GM12864 (cell line): ENCODE measurements around the gene PCK2.

Experiments used
- DNase-seq: peaks from one replicate; pipeline ENCODE4 v3.0.0-alpha.2; 2011; ENCODE audit warnings: low read depth
- H3K4me3 ChIP-seq: 2 replicates; pipeline ENCODE4 v1.5.1; 2011; ENCODE audit warnings: mild to moderate bottlenecking, low read depth, low read length, control low read depth
- TF ChIP-seq, protein P1 (sequence below): IDR thresholded peaks from 2 replicates; pipeline ENCODE4 v1.5.1; 2011; ENCODE audit warnings: low read depth, mild to moderate bottlenecking, moderate library complexity, low read length, control low read depth, inconsistent platforms; ENCODE audit errors: missing control alignments

The PCK2 gene

DNA sequence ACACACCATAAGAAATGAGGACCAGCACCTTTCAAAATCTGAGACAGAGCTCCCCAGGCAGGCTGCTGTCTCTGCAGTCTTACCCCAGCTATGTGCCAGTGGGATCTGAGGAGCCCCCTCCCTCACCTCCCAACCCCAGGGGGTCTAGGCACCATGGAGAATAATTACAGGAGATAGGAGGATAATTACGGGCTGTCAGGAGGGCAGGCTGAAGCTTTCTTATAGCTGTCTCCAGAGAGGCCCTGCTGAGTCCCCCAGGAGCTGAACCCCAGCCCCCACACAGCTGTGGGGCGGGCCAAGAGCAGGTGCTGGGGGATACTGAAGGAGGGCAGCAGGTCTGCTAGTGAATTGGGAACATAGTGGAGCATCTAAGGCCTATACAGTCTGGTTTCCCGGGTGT is 16.0 kb upstream of the PCK2 start:
- TF ChIP-seq, protein P1, sequence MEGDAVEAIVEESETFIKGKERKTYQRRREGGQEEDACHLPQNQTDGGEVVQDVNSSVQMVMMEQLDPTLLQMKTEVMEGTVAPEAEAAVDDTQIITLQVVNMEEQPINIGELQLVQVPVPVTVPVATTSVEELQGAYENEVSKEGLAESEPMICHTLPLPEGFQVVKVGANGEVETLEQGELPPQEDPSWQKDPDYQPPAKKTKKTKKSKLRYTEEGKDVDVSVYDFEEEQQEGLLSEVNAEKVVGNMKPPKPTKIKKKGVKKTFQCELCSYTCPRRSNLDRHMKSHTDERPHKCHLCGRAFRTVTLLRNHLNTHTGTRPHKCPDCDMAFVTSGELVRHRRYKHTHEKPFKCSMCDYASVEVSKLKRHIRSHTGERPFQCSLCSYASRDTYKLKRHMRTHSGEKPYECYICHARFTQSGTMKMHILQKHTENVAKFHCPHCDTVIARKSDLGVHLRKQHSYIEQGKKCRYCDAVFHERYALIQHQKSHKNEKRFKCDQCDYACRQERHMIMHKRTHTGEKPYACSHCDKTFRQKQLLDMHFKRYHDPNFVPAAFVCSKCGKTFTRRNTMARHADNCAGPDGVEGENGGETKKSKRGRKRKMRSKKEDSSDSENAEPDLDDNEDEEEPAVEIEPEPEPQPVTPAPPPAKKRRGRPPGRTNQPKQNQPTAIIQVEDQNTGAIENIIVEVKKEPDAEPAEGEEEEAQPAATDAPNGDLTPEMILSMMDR: no peak
- no peak overlapping the region for H3K4me3 ChIP-seq
- no peak for DNase-seq

DNA sequence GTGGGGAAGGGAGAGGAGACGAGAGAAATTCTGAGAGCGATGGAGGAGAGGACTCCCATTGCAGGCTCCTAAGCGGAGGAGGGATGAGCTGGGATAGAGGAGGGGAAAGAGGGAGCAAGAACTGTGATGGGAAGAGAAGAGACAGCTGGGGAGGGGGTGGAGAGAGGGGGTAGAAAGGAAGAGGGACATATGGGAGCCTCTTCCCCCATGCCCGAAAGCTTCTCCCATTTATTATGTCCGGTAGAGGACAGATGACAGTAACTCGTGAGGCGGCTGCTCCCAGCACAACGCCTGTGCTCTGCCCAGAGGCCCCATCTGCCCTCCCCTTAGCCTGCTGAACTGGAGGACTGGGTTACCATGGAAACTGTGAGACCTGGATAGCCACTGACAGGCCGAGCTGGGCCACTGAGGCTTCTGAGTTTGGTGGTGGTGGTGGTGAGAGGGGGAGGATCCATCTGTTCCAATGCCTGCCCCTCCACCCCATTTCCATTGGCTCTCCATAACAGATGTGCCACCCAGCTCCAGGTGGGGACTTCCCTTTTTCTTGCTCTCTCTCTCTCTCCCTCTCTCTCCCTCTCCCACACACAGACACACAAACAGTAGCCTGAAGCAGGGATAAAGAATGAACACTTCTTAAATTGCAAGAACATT is 14.5 kb upstream of the PCK2 start:
- TF ChIP-seq, protein P1: no peak
- H3K4me3 ChIP-seq: no peak overlapping the region
- DNase-seq: no peak

DNA sequence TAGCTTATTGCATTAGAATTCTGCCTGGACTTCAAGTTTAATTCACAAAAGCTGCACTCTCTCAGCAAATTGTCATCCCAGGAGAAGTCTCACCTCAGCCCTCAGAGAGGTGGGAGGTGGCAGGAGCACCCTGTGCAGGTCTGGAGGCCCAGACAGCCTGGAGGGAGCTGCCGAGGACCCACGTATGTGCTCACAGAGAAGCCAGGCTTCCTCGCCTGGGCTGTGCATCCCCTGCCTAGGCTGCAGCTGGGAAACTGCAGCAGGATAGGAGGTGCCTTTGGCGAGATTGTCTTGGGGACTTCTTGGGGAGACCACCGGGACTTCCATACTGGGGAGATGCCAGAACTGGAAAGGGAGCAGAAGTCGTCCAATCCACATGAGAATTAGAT is 14.0 kb upstream of the PCK2 start:
- TF ChIP-seq, protein P1: no peak
- H3K4me3 ChIP-seq: no peak overlapping the region
- DNase-seq: no peak

DNA sequence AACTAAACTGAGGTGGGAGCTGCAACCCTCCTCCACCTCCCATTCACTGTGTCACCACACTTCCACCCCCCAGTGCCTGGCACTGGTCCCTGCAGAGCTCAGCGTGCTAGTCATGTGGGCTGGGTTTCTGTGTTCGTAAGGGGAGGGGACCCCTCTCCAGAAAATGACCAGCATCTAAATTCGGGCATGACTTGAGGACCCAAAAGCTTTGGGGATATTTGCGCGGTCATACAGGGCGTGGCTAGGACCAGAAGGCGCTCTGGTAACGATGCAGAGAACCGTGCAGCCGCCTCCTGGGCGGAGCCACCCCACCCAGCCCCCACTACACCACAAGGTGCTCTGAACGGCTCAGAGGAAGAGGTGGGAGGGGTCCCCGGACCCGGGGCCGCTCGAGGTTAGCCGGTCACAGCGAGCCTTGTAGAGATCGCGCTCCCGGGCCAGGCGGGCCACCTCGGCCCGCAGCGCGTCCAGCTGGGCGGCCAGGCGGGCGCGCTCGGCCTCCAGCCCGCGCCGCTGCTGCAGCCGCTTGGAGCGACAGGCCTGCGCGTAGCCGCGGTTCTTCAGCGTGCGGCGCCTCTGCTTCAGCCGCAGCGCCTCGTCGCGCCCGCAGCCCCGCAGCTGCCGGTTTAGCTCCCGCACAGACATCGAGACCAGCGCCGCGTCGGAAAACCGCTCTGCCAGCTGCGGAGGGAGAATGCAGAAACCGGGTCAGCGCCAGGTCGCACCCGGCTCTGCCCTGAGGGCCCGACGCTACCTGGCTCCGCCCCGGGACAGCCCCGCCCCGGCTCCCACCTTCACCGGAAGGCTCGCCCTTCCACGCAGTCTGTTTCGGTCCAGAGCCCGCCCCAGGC is 13.0 kb upstream of the PCK2 start:
- TF ChIP-seq, protein P1: no peak
- H3K4me3 ChIP-seq: peak overlapping the region; percentile 67
- peak; percentile 58 for DNase-seq

- peak overlapping the region; percentile 67 for H3K4me3 ChIP-seq
- DNase-seq: no peak
- TF ChIP-seq, protein P1: no peak
Observed at GRCh38 chr14:24081739-24082211, 12.3 kb upstream of the PCK2 start.

- no peak overlapping the region for H3K4me3 ChIP-seq
- TF ChIP-seq, protein P1: no peak
- no peak for DNase-seq
Observed at GRCh38 chr14:24082411-24083080, 11.6 kb upstream of the PCK2 start.
